ENCODE results near the gene SLC30A7. TPM values are rescaled to one million over a fixed set of nuclear protein-coding genes. Genes with fewer than 3 reads are reported as not detected.

The SLC30A7 gene
- total RNA-seq, 1 experiment from 2014 or later, result 20.7 TPM

- ChIA-PET CTCF (no interaction called here), POLR2A (no interaction called here)
- TF ChIP-seq ZBTB43 (CRISPR knock-in tag; IDR thresholded peaks at IDR 0.05) (no peak), OVOL2 (CRISPR knock-in tag; IDR thresholded peaks at IDR 0.05; ENCODE audit: borderline replicate concordance) (no peak), ZNF232 (CRISPR knock-in tag; IDR thresholded peaks at IDR 0.05) (no peak), FOXJ3 (CRISPR knock-in tag; IDR thresholded peaks at IDR 0.05; ENCODE audit: borderline replicate concordance) (no peak), ATF1 (CRISPR knock-in tag; IDR thresholded peaks at IDR 0.05) (no peak), USF2 (CRISPR knock-in tag; IDR thresholded peaks at IDR 0.05) (no peak), PRRX2 (CRISPR knock-in tag; IDR thresholded peaks at IDR 0.05) (no peak), AR (CRISPR knock-in tag; IDR thresholded peaks at IDR 0.05) (no peak), E2F1 (CRISPR knock-in tag; IDR thresholded peaks at IDR 0.05) (no peak), ATF2 (CRISPR knock-in tag; IDR thresholded peaks at IDR 0.05; ENCODE audit: borderline replicate concordance, low read depth) (no peak), USF1 (CRISPR knock-in tag; IDR thresholded peaks at IDR 0.05) (no peak), GTF2I (CRISPR knock-in tag; conservative IDR thresholded peaks at IDR 0.05) (no peak), ESRRA (CRISPR knock-in tag; IDR thresholded peaks at IDR 0.05; ENCODE audit: borderline replicate concordance) (no peak), NR1H2 (CRISPR knock-in tag; IDR thresholded peaks at IDR 0.05) (no peak), RELA (CRISPR knock-in tag; IDR thresholded peaks at IDR 0.05; ENCODE audit: borderline replicate concordance) (no peak), ELF4 (CRISPR knock-in tag; IDR thresholded peaks at IDR 0.05; ENCODE audit: low read depth) (no peak), ZNF281 (CRISPR knock-in tag; IDR thresholded peaks at IDR 0.05) (no peak), NFATC4 (CRISPR knock-in tag; IDR thresholded peaks at IDR 0.05) (no peak), ZNF121 (CRISPR knock-in tag; IDR thresholded peaks at IDR 0.05) (no peak)
- DNase-seq (ENCODE audit: low spot score) (no peak), ATAC-seq (no peak)
- no peak overlapping the region for H3K27ac Mint-ChIP-seq
- H3K36me3 Mint-ChIP-seq, result peaks cover 58% of the 10 kb centered on the region
- peaks cover 5% of the 10 kb centered on the region; the same call in 1 of the 2 replicates for H3K9me3 Mint-ChIP-seq
- H3K27me3 Mint-ChIP-seq (ENCODE audit: low read depth), result no peaks in the 10 kb centered on the region
- no peak overlapping the region for H3K4me3 Mint-ChIP-seq
- H3K4me1 Mint-ChIP-seq, result no peaks in the 10 kb centered on the region
Measured at GRCh38 chr1:100904528-100904927, 8.6 kb downstream of the SLC30A7 start.
